ENCODE data around the gene MEGF10.

The MEGF10 gene

DNA sequence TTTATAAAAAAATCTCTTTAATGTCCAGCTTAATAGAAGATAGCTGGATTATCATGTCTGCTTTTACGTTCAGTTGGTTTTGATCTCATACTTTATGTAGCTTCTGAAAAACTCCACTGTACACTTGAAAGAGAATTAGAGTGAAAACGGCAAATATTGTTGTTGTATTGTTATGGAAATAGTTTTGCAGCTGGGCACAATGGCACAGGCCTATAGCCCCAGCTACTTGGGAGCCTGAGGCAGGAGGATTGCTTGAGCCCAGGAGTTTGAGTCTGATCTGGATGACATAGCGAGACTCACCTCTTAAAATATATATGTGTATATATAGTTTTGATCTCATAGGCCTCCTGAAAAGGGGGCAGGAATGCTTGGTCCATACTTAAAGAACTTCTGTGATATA, 159.4 kb downstream of the MEGF10 start:
- no peaks in the 10 kb centered on the region for H3K36me3 ChIP-seq (ENCODE audit: insufficient read depth, low read length)
- no peak overlapping the region for H3K4me3 ChIP-seq (ENCODE audit: low read length)
- no peak overlapping the region for H3K9ac ChIP-seq (ENCODE audit: low read depth, low read length)
- H3K27me3 ChIP-seq (ENCODE audit: control insufficient read depth, insufficient read depth, low read length): no peaks in the 10 kb centered on the region
- H3K4me2 ChIP-seq (ENCODE audit: low read length): no peak overlapping the region
- peaks cover 6% of the 10 kb centered on the region for H3K4me1 ChIP-seq (ENCODE audit: control insufficient read depth, insufficient read depth, low read length)
- no peaks in the 10 kb centered on the region for H3K9me3 ChIP-seq (replicated peaks; ENCODE audit: low read length)

DNA sequence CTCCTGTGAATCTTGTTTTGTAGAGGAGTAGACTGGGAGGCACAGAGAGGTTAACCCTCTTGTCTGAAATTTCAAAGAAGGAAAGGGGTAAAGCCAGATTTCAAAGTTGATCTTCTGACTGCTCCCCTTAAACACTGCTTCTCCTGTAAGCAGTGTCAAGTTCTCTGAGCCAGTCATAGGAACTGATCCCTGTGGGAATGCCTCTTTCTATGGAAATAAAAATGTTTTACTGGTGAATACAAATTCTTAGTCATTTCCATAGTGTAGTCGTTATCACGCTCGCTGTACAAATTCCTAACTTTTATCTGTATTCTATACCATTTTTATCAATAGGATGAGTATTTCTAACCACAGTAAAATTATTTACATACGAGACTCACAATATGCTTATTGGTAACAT, 160.5 kb downstream of the MEGF10 start:
- no peaks in the 10 kb centered on the region for H3K27me3 ChIP-seq (ENCODE audit: control insufficient read depth, insufficient read depth, low read length)
- no peak overlapping the region for H3K9ac ChIP-seq (ENCODE audit: low read depth, low read length)
- H3K36me3 ChIP-seq (ENCODE audit: insufficient read depth, low read length): no peaks in the 10 kb centered on the region
- no peak overlapping the region for H3K4me2 ChIP-seq (ENCODE audit: low read length)
- H3K4me3 ChIP-seq (ENCODE audit: low read length): no peak overlapping the region
- no peaks in the 10 kb centered on the region for H3K9me3 ChIP-seq (replicated peaks; ENCODE audit: low read length)
- peaks cover 6% of the 10 kb centered on the region for H3K4me1 ChIP-seq (ENCODE audit: control insufficient read depth, insufficient read depth, low read length)

DNA sequence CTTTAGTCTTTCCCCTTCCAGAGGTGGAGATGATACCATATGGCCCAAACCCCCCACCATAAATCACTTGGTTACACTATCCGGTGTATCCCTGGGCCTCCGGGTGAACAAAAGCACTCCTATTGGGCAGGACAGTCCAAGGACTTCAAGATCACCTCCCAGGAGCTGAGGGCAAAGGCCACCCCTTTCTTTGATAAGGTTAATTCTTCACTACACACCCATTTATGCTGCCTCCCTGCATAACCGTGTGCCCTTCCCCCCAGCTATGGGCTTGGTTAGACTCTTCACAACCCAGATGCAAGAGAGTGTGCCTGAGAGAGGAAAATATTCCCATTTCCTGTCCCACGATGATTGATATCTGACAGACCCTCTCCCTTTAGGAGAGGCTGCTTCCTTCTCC, 162.0 kb downstream of the MEGF10 start:
- Histone ChIP-seq H3K4me3 (ENCODE audit: low read length) (no peak overlapping the region), H3K9me3 (replicated peaks; ENCODE audit: low read length) (no peaks in the 10 kb centered on the region), H3K9ac (ENCODE audit: low read depth, low read length) (no peak overlapping the region), H3K27me3 (ENCODE audit: control insufficient read depth, insufficient read depth, low read length) (no peaks in the 10 kb centered on the region), H3K36me3 (ENCODE audit: insufficient read depth, low read length) (no peaks in the 10 kb centered on the region), H3K4me1 (ENCODE audit: control insufficient read depth, insufficient read depth, low read length) (peaks cover under 1% of the 10 kb centered on the region), H3K4me2 (ENCODE audit: low read length) (no peak overlapping the region)

DNA sequence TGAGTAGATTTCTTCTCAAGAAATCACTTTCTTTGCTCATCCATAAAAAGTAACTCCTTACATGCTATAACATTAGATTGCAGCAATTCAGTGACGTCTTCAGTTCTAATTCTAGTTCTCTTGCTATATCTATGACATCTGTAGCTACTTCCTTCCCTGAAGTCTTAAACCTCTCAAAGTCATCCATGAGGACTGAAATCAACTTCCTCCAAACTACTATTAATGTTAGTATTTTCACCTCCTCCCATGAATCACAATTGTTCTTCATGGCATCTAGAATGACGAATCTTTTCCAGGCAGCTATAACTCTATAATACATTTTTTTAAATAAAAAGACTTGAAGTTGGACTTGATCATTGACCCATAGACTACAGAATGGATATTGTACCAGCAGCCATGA, 180.6 kb downstream of the MEGF10 start:
- Histone ChIP-seq H3K4me1 (ENCODE audit: control insufficient read depth, insufficient read depth, low read length) (no peaks in the 10 kb centered on the region), H3K27me3 (ENCODE audit: control insufficient read depth, insufficient read depth, low read length) (no peaks in the 10 kb centered on the region), H3K4me3 (ENCODE audit: low read length) (no peak overlapping the region), H3K36me3 (ENCODE audit: insufficient read depth, low read length) (no peaks in the 10 kb centered on the region), H3K9ac (ENCODE audit: low read depth, low read length) (no peak overlapping the region), H3K4me2 (ENCODE audit: low read length) (no peak overlapping the region), H3K9me3 (replicated peaks; ENCODE audit: low read length) (no peaks in the 10 kb centered on the region)

DNA sequence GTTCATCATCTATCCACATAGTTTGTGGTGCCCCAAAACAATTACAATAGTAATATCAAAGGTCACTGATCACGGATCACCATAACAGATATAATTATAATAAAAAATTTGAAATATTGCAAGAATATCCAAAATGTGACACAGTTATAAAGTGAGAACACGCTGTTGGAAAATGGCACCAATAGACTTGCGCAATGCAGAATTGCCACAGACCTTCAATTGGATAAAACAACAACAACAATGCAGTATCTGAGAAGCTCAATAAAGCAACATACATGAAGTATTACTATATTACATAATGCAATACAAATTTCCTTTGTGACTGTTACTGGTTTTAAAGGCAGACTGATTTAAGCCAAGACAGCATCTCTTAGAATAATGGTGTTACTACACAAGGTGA, 182.1 kb downstream of the MEGF10 start:
- H3K9ac ChIP-seq (ENCODE audit: low read depth, low read length): no peak overlapping the region
- H3K4me1 ChIP-seq (ENCODE audit: control insufficient read depth, insufficient read depth, low read length): no peaks in the 10 kb centered on the region
- no peak overlapping the region for H3K4me2 ChIP-seq (ENCODE audit: low read length)
- no peaks in the 10 kb centered on the region for H3K36me3 ChIP-seq (ENCODE audit: insufficient read depth, low read length)
- H3K4me3 ChIP-seq (ENCODE audit: low read length): no peak overlapping the region
- H3K27me3 ChIP-seq (ENCODE audit: control insufficient read depth, insufficient read depth, low read length): no peaks in the 10 kb centered on the region
- no peaks in the 10 kb centered on the region for H3K9me3 ChIP-seq (replicated peaks; ENCODE audit: low read length)

- Histone ChIP-seq H3K4me1 (ENCODE audit: control insufficient read depth, insufficient read depth, low read length) (no peaks in the 10 kb centered on the region), H3K36me3 (ENCODE audit: insufficient read depth, low read length) (no peaks in the 10 kb centered on the region), H3K9ac (ENCODE audit: low read depth, low read length) (no peak overlapping the region), H3K9me3 (replicated peaks; ENCODE audit: low read length) (no peaks in the 10 kb centered on the region), H3K27me3 (ENCODE audit: control insufficient read depth, insufficient read depth, low read length) (no peaks in the 10 kb centered on the region), H3K4me2 (ENCODE audit: low read length) (no peak overlapping the region), H3K4me3 (ENCODE audit: low read length) (no peak overlapping the region)
Observed at GRCh38 chr5:127486471-127486870, 195.9 kb downstream of the MEGF10 start.

GRCh38 chr5:127492854-127493738, 202.5 kb downstream of the MEGF10 start:
- H3K36me3 ChIP-seq (ENCODE audit: insufficient read depth, low read length): no peaks in the 10 kb centered on the region
- no peak overlapping the region for H3K9ac ChIP-seq (ENCODE audit: low read depth, low read length)
- H3K4me2 ChIP-seq (ENCODE audit: low read length): no peak overlapping the region
- H3K4me3 ChIP-seq (ENCODE audit: low read length): no peak overlapping the region
- H3K4me1 ChIP-seq (ENCODE audit: control insufficient read depth, insufficient read depth, low read length): no peaks in the 10 kb centered on the region
- H3K9me3 ChIP-seq (replicated peaks; ENCODE audit: low read length): no peaks in the 10 kb centered on the region
- H3K27me3 ChIP-seq (ENCODE audit: control insufficient read depth, insufficient read depth, low read length): peaks cover 9% of the 10 kb centered on the region

DNA sequence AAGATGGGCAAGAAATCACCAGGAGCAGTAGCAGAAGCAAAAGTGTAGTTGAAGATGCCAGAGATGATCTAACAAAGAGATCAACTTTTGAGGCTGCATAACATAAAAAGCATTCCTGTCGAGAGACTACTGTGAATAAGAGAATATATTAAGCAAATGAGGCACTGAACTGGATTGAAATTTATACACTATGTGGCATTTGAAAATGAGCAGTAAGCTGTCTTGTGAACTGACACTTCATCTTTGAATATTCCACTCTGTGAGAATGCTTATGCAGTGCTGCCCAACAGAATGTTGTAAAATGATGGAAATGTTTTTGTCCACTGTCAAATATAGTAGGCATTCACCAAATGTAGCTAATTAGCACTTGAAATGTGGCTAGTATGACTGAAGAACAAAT, 208.0 kb downstream of the MEGF10 start:
- H3K9me3 ChIP-seq (replicated peaks; ENCODE audit: low read length): no peaks in the 10 kb centered on the region
- H3K9ac ChIP-seq (ENCODE audit: low read depth, low read length): no peak overlapping the region
- no peaks in the 10 kb centered on the region for H3K4me1 ChIP-seq (ENCODE audit: control insufficient read depth, insufficient read depth, low read length)
- peaks cover 9% of the 10 kb centered on the region for H3K27me3 ChIP-seq (ENCODE audit: control insufficient read depth, insufficient read depth, low read length)
- no peak overlapping the region for H3K4me2 ChIP-seq (ENCODE audit: low read length)
- H3K36me3 ChIP-seq (ENCODE audit: insufficient read depth, low read length): no peaks in the 10 kb centered on the region
- no peak overlapping the region for H3K4me3 ChIP-seq (ENCODE audit: low read length)

- Histone ChIP-seq H3K27me3 (ENCODE audit: control insufficient read depth, insufficient read depth, low read length) (peaks cover 17% of the 10 kb centered on the region), H3K4me2 (ENCODE audit: low read length) (no peak overlapping the region), H3K9me3 (replicated peaks; ENCODE audit: low read length) (no peaks in the 10 kb centered on the region), H3K4me1 (ENCODE audit: control insufficient read depth, insufficient read depth, low read length) (no peaks in the 10 kb centered on the region), H3K9ac (ENCODE audit: low read depth, low read length) (no peak overlapping the region), H3K4me3 (ENCODE audit: low read length) (no peak overlapping the region), H3K36me3 (ENCODE audit: insufficient read depth, low read length) (no peaks in the 10 kb centered on the region)
Observed at GRCh38 chr5:127505905-127506304, 215.3 kb downstream of the MEGF10 start.

- no peaks in the 10 kb centered on the region for H3K36me3 ChIP-seq (ENCODE audit: insufficient read depth, low read length)
- H3K9ac ChIP-seq (ENCODE audit: low read depth, low read length): no peak overlapping the region
- H3K4me3 ChIP-seq (ENCODE audit: low read length): no peak overlapping the region
- H3K27me3 ChIP-seq (ENCODE audit: control insufficient read depth, insufficient read depth, low read length): peaks cover 17% of the 10 kb centered on the region
- H3K4me1 ChIP-seq (ENCODE audit: control insufficient read depth, insufficient read depth, low read length): no peaks in the 10 kb centered on the region
- H3K4me2 ChIP-seq (ENCODE audit: low read length): no peak overlapping the region
- H3K9me3 ChIP-seq (replicated peaks; ENCODE audit: low read length): no peaks in the 10 kb centered on the region
Observed at GRCh38 chr5:127506616-127507015, 216.0 kb downstream of the MEGF10 start.

- Histone ChIP-seq H3K4me2 (ENCODE audit: low read length) (no peak overlapping the region), H3K36me3 (ENCODE audit: insufficient read depth, low read length) (no peaks in the 10 kb centered on the region), H3K4me3 (ENCODE audit: low read length) (no peak overlapping the region), H3K9ac (ENCODE audit: low read depth, low read length) (no peak overlapping the region), H3K4me1 (ENCODE audit: control insufficient read depth, insufficient read depth, low read length) (no peaks in the 10 kb centered on the region), H3K9me3 (replicated peaks; ENCODE audit: low read length) (no peaks in the 10 kb centered on the region), H3K27me3 (ENCODE audit: control insufficient read depth, insufficient read depth, low read length) (peaks cover 17% of the 10 kb centered on the region)
Observed at GRCh38 chr5:127508644-127509373, 218.2 kb downstream of the MEGF10 start.
